T-cell (primary cell): ENCODE results near the gene CSRP3. TPM values are rescaled to one million over a fixed set of nuclear protein-coding genes. Genes with fewer than 3 reads are reported as not detected.

ENCODE experiments used
- ATAC-seq, 4 experiments: fragments of 200-7000 bp in 3 of 4; fragments of 150-1000 bp in 1 of 4; cut with Tn5 transposase; replicated peaks in 1 of 4; 1 replicate in 3 of 4; 2 replicates in 1 of 4; pipeline ENCODE4 v1.10.0; 2021; ENCODE audit warnings: moderate library complexity in 3 of 4, mild to moderate bottlenecking in 2 of 4, moderate number of reproducible peaks in 1 of 4
- CTCF ChIA-PET, 2 donors: fragments of 300-600 bp; sonication (Branson Sonifier 250); formaldehyde crosslinking; loops; one replicate each; lab custom pipeline; 2022; ENCODE audit warnings: antibody characterized with exemption in 2 of 2; lab: Charles Lee
- POLR2A ChIA-PET, 2 donors: fragments of 300-600 bp; sonication (Branson Sonifier 250); formaldehyde crosslinking; loops; one replicate each; lab custom pipeline; 2022; ENCODE audit warnings: antibody characterized with exemption in 2 of 2; lab: Charles Lee
- DNase-seq, 35 experiments: peaks; one replicate each; pipeline versions ENCODE4 v3.0.0 to v3.0.0-alpha.2; 2013 to 2023
- H3K27ac ChIP-seq: one replicate; pipeline ENCODE4 v1.5.1; 2013; ENCODE audit warnings: low read length
- H3K27me3 ChIP-seq, 2 experiments: replicated peaks in 1 of 2; 1 replicate in 1 of 2; 2 replicates in 1 of 2; pipeline versions ENCODE4 v1.6.1 to v1.7.0; 2013; ENCODE audit warnings: low read length in 1 of 2, mixed read lengths in 1 of 2; ENCODE audit not compliant: control insufficient read depth in 2 of 2, insufficient read depth in 2 of 2; ENCODE audit errors: extremely low read depth in 1 of 2
- H3K36me3 ChIP-seq, 2 donors: 1 replicate in 1 of 2; 2 replicates in 1 of 2; pipeline versions ENCODE4 v1.6.1 to v1.7.0; 2013; ENCODE audit warnings: low read length in 1 of 2; ENCODE audit not compliant: control insufficient read depth in 2 of 2, insufficient read depth in 1 of 2; ENCODE audit errors: extremely low read depth in 1 of 2
- H3K4me1 ChIP-seq, 2 experiments: 1 replicate in 1 of 2; 2 replicates in 1 of 2; pipeline versions ENCODE4 v1.6.1 to v1.7.0; 2013; ENCODE audit warnings: low read length in 2 of 2, mixed read lengths in 1 of 2; ENCODE audit not compliant: insufficient read depth in 2 of 2, control insufficient read depth in 1 of 2; ENCODE audit errors: extremely low read depth in 1 of 2
- H3K4me3 ChIP-seq, 2 donors: 1 replicate in 1 of 2; 2 replicates in 1 of 2; pipeline versions ENCODE4 v1.5.1 to v1.7.0; 2013; ENCODE audit warnings: mild to moderate bottlenecking in 2 of 2, low read length in 1 of 2, moderate library complexity in 1 of 2; ENCODE audit not compliant: control insufficient read depth in 1 of 2; ENCODE audit errors: extremely low read depth in 1 of 2
- H3K9me3 ChIP-seq: 2 replicates; pipeline ENCODE4 v1.7.0; 2013
- H3K27ac Mint-ChIP-seq, 2 donors: one replicate each; pipeline ENCODE4 v1.8.0; 2020 to 2021; ENCODE audit warnings: mild to moderate bottlenecking in 2 of 2, mixed read lengths in 2 of 2
- H3K27me3 Mint-ChIP-seq, 2 donors: one replicate each; pipeline ENCODE4 v1.8.0; 2021 to 2022; ENCODE audit warnings: mixed read lengths in 2 of 2
- H3K36me3 Mint-ChIP-seq: one replicate; pipeline ENCODE4 v1.8.0; 2021; ENCODE audit warnings: mixed read lengths
- H3K4me1 Mint-ChIP-seq, 3 donors: one replicate each; pipeline ENCODE4 v1.8.0; 2020 to 2022; ENCODE audit warnings: mixed read lengths in 3 of 3, mild to moderate bottlenecking in 1 of 3
- H3K4me3 Mint-ChIP-seq, 3 donors: one replicate each; pipeline ENCODE4 v1.8.0; 2020 to 2022; ENCODE audit warnings: mild to moderate bottlenecking in 3 of 3, mixed read lengths in 3 of 3, moderate library complexity in 3 of 3
- H3K9me3 Mint-ChIP-seq, 3 donors: one replicate each; pipeline ENCODE4 v1.8.0; 2020 to 2022; ENCODE audit warnings: mixed read lengths in 3 of 3
- WGBS: methylation state at CpG from one replicate; pipeline ENCODE4 v1.1.5; 2013; ENCODE audit warnings: missing lambda C conversion rate; ENCODE audit not compliant: insufficient coverage; 5-methylcytosine and 5-hydroxymethylcytosine counted together
- total RNA-seq, 35 experiments: library from RNA in 6 of 35; stranded (reverse) in 6 of 35; fragments of 120-200 nt in 1 of 35; gene quantifications; one replicate each; pipeline versions ENCODE4 v1.2.1 to v1.2.4 and lab custom pipeline; 2013 to 2026

Gene CSRP3
- total RNA-seq, 5 donors from 2014 or later (not counting 1 experiment from before 2014, with no cell fraction given): not detected

- ChIA-PET POLR2A (no interaction called here), CTCF (no interaction called here)
- no peak overlapping the region for H3K4me3 Mint-ChIP-seq
- H3K27me3 Mint-ChIP-seq: peaks cover 7 to 10% of the 10 kb centered on the region in 2 donors
- DNase-seq (no peak), ATAC-seq (no peak)
- no peaks in the 10 kb centered on the region for H3K9me3 Mint-ChIP-seq
- Histone ChIP-seq H3K27ac (no peak overlapping the region), H3K4me1 (no peaks in the 10 kb centered on the region), H3K36me3 (no peaks in the 10 kb centered on the region), H3K27me3 (peaks cover 0 to 4% of the 10 kb centered on the region in 2 experiments), H3K4me3 (no peak overlapping the region), H3K9me3 (no peaks in the 10 kb centered on the region)
- no peaks in the 10 kb centered on the region for H3K4me1 Mint-ChIP-seq
- 93% methylated on average over 2 of the region's 3 CpGs for WGBS
- no peak overlapping the region for H3K27ac Mint-ChIP-seq
- no peaks in the 10 kb centered on the region for H3K36me3 Mint-ChIP-seq
These were observed 16.4 kb upstream of the CSRP3 start for GRCh38 chr11:19218216-19218615.

- peaks cover 12 to 14% of the 10 kb centered on the region in 2 donors for H3K27me3 Mint-ChIP-seq
- WGBS: 100% methylated on average over 1 of the region's 3 CpGs
- CTCF ChIA-PET: interaction anchor here in 1 of 2 donors (0.6 kb wide), 1 partner anchor 12 kb away, joined by 5 read pairs; no protein-coding TSS in a partner anchor
These were observed 15.1 kb upstream of the CSRP3 start for GRCh38 chr11:19216709-19217374.

DNA sequence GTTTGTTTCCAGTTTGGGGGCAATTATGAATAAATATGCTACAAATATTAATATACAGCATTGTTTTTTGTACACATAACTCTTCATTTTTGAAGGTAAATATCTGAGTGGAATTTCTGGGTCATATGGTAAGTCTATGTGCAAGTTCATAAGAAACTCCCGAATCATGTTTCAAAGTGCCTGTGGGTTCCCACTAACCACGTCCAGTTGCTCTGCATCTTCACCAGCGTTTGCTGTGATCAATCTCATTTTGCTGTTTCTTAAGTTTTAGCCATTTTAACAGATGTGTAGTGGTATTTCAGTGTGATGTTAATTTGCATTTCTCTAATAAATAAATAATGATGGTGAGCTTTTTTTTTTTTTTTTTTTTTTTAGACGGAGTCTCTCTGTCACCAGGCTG lies 14.2 kb upstream of the CSRP3 start:
- Histone ChIP-seq H3K27ac (no peak overlapping the region), H3K4me3 (no peak overlapping the region), H3K36me3 (no peaks in the 10 kb centered on the region), H3K9me3 (no peaks in the 10 kb centered on the region), H3K27me3 (peaks cover 0 to 4% of the 10 kb centered on the region in 2 experiments), H3K4me1 (no peaks in the 10 kb centered on the region)
- ChIA-PET POLR2A (interaction anchor here in 1 of 2 donors (0.6 kb wide), 1 partner anchor 14 kb away, joined by 5 read pairs; no protein-coding TSS in a partner anchor), CTCF (interaction anchor here (0.6 kb wide), 3 partner anchors 11 to 335 kb away, joined by 3 to 5 read pairs (median 4); no protein-coding TSS in a partner anchor)
- no peaks in the 10 kb centered on the region for H3K4me1 Mint-ChIP-seq
- ATAC-seq (no peak), DNase-seq (no peak)
- peaks cover 12 to 15% of the 10 kb centered on the region in 2 donors for H3K27me3 Mint-ChIP-seq
- no peak overlapping the region for H3K27ac Mint-ChIP-seq
- H3K4me3 Mint-ChIP-seq: no peak overlapping the region
- no peaks in the 10 kb centered on the region for H3K9me3 Mint-ChIP-seq
- 80% methylated on average over 1 of the region's 4 CpGs for WGBS
- H3K36me3 Mint-ChIP-seq: no peaks in the 10 kb centered on the region

More at GRCh38 chr11:19216709-19217374, 15.1 kb upstream of the CSRP3 start:
- Mint-ChIP-seq H3K4me3 (no peak overlapping the region), H3K27ac (no peak overlapping the region), H3K9me3 (no peaks in the 10 kb centered on the region), H3K4me1 (no peaks in the 10 kb centered on the region), H3K36me3 (no peaks in the 10 kb centered on the region)
- H3K9me3 ChIP-seq: no peaks in the 10 kb centered on the region
- POLR2A ChIA-PET: no interaction called here
- peaks cover 0 to 4% of the 10 kb centered on the region in 2 experiments for H3K27me3 ChIP-seq
- H3K27ac ChIP-seq: no peak overlapping the region
- DNase-seq (no peak), ATAC-seq (no peak)
- no peaks in the 10 kb centered on the region for H3K4me1 ChIP-seq
- no peak overlapping the region for H3K4me3 ChIP-seq
- no peaks in the 10 kb centered on the region for H3K36me3 ChIP-seq

- ChIA-PET POLR2A (no interaction called here), CTCF (interaction anchor here in 1 of 2 donors (0.6 kb wide), 1 partner anchor 71 kb away, joined by 3 read pairs; no protein-coding TSS in a partner anchor)
- Histone ChIP-seq H3K27me3 (peaks cover 2 to 6% of the 10 kb centered on the region in 2 experiments), H3K9me3 (no peaks in the 10 kb centered on the region), H3K36me3 (no peaks in the 10 kb centered on the region), H3K4me1 (no peaks in the 10 kb centered on the region), H3K4me3 (no peak overlapping the region), H3K27ac (no peak overlapping the region)
- Mint-ChIP-seq H3K36me3 (no peaks in the 10 kb centered on the region), H3K27ac (no peak overlapping the region), H3K27me3 (peaks cover 13 to 35% of the 10 kb centered on the region in 2 donors), H3K9me3 (no peaks in the 10 kb centered on the region), H3K4me1 (no peaks in the 10 kb centered on the region), H3K4me3 (no peak overlapping the region)
- no peak for DNase-seq
- ATAC-seq: no peak
- 91% methylated on average over 3 of the region's 4 CpGs for WGBS
These were observed 8.0 kb upstream of the CSRP3 start for GRCh38 chr11:19209617-19210370.

DNA sequence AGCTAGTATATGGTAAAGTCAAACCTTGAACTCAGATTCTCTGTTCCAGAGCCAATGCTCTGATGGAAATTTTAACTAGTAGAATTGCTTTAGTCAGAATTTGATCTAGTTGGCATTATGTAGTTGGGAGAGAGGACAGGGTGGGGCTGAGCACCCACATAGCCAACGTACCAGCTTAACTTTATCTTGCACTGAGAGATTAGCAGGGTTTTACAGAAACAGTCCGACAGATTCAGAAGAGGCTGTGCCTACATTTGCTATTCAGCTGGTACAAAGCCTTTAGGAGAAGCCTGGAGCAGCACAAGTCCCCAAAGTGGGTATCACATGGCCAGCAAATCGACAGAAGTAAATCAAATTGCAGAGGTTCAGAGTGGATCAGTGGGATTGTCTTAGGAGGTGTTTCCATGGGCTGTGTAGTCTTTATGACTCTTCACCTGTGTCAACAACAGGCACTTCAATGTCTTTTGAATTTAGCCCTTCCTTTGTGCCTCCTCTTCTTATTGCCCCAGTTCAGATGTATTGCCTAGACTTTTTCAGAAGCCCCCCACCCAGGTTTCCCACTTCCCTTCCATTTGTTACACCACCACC lies 7.3 kb upstream of the CSRP3 start:
- no peaks in the 10 kb centered on the region for H3K9me3 Mint-ChIP-seq
- Histone ChIP-seq H3K36me3 (no peaks in the 10 kb centered on the region), H3K9me3 (no peaks in the 10 kb centered on the region), H3K4me3 (no peak overlapping the region), H3K27ac (no peak overlapping the region), H3K27me3 (peaks cover 2 to 5% of the 10 kb centered on the region in 2 experiments), H3K4me1 (no peaks in the 10 kb centered on the region)
- peaks cover 10 to 35% of the 10 kb centered on the region in 2 donors for H3K27me3 Mint-ChIP-seq
- CTCF ChIA-PET: no interaction called here
- POLR2A ChIA-PET: no interaction called here
- H3K4me1 Mint-ChIP-seq: no peaks in the 10 kb centered on the region
- no peak for ATAC-seq
- no peak for DNase-seq
- no peak overlapping the region for H3K4me3 Mint-ChIP-seq
- H3K36me3 Mint-ChIP-seq: no peaks in the 10 kb centered on the region
- WGBS: 88% methylated on average over 2 of the region's 3 CpGs
- H3K27ac Mint-ChIP-seq: no peak overlapping the region

DNA sequence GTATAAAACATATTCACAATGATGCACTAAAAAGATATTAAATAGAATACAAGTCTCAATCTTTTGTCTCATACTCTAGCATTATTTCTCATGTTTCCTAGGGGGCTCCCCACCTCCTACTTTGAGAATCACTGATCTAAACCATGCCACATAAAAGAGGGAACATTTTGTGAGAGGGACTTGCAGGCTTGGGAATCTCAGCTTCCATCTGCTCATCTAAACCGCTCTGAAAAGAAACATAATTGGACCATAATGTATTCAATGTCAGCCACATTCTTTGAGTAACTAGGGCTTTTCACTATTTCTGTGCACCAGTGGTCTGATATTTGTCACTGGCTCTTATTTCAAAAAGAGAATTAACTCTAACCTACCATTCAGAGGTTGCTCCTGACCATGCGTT lies 6.4 kb upstream of the CSRP3 start:
- Histone ChIP-seq H3K4me1 (no peaks in the 10 kb centered on the region), H3K27ac (no peak overlapping the region), H3K4me3 (no peak overlapping the region), H3K36me3 (no peaks in the 10 kb centered on the region), H3K27me3 (peaks cover 2 to 5% of the 10 kb centered on the region in 2 experiments), H3K9me3 (no peaks in the 10 kb centered on the region)
- DNase-seq (no peak), ATAC-seq (no peak)
- peaks cover 10 to 28% of the 10 kb centered on the region in 2 donors for H3K27me3 Mint-ChIP-seq
- no peaks in the 10 kb centered on the region for H3K4me1 Mint-ChIP-seq
- H3K36me3 Mint-ChIP-seq: no peaks in the 10 kb centered on the region
- CTCF ChIA-PET: no interaction called here
- POLR2A ChIA-PET: no interaction called here
- no peaks in the 10 kb centered on the region for H3K9me3 Mint-ChIP-seq
- no CpG with 5 or more reads among the region's 2 CpGs for WGBS
- no peak overlapping the region for H3K4me3 Mint-ChIP-seq
- H3K27ac Mint-ChIP-seq: no peak overlapping the region
